K562 (cell line): Measurements from ENCODE around the gene ZNF529. TPM values are rescaled to one million over a fixed set of nuclear protein-coding genes. Genes with fewer than 3 reads are reported as not detected.

Experiments used
- ATAC-seq: fragments of 200-7000 bp; cut with Tn5 transposase; 3 replicates; pipeline ENCODE4 v1.9.1; 2020; ENCODE audit warnings: moderate library complexity
- BruUV-seq: library from RNA; stranded (reverse); fragments of 400-500 nt; replicated peaks from 2 replicates; lab custom pipeline; 2021; lab: Mats Ljungman, UMichigan
- CTCF ChIA-PET: fragments of 300-600 bp; formaldehyde crosslinking; extraction: SDS; loops from one replicate; lab custom pipeline; 2021; ENCODE audit warnings: low intra/inter-chr PET ratio; lab: Yijun Ruan, JAX
- POLR2A ChIA-PET: fragments of 300-600, 350-650 bp; sonication (Branson Sonifier 250); formaldehyde crosslinking; extraction: SDS; loops from one replicate; lab custom pipeline; 2021; ENCODE audit warnings: antibody characterized with exemption, inconsistent platforms; lab: Yijun Ruan, JAX
- DNase-seq, 4 experiments: peaks; one replicate each; pipeline versions ENCODE4 v3.0.0 to v3.0.0-alpha.2; 2011 to 2018; ENCODE audit warnings: low spot score in 3 of 4, mixed read lengths in 3 of 4; ENCODE audit errors: extremely low read depth in 1 of 4
- FAIRE-seq: peaks from 2 replicates; lab custom pipeline; 2011; peaks lifted over from hg19 to GRCh38; lab: Jason Lieb, UNC
- H2AFZ ChIP-seq: 2 replicates; pipeline ENCODE4 v1.6.0; 2011; ENCODE audit warnings: low read depth, low read length, control low read depth, inconsistent platforms
- H3K27ac ChIP-seq: fragments of 200-600 bp; 3 replicates; pipeline ENCODE4 v1.8.0; 2011; ENCODE audit warnings: low read depth, mild to moderate bottlenecking, control low read depth, inconsistent platforms, low read length, moderate library complexity, mixed read lengths; ENCODE audit errors: extremely low read depth
- H3K27me3 ChIP-seq, 2 experiments: fragments of 300-600 bp in 1 of 2; 2 replicates in 1 of 2; 3 replicates in 1 of 2; pipeline versions ENCODE4 v1.6.0 to v1.8.0; 2011; ENCODE audit warnings: inconsistent platforms in 2 of 2, low read length in 2 of 2, mild to moderate bottlenecking in 1 of 2, mixed read lengths in 1 of 2, moderate library complexity in 1 of 2; ENCODE audit not compliant: control insufficient read depth in 2 of 2, insufficient read depth in 2 of 2
- H3K36me3 ChIP-seq: fragments of 300-600 bp; 3 replicates; pipeline ENCODE4 v1.8.0; 2011; ENCODE audit warnings: mild to moderate bottlenecking, low read length, inconsistent platforms; ENCODE audit not compliant: control insufficient read depth, insufficient read depth
- H3K4me1 ChIP-seq, 2 experiments: fragments of 200-600 bp in 1 of 2; replicated peaks in 1 of 2; 2 replicates in 1 of 2; 3 replicates in 1 of 2; pipeline versions ENCODE4 v1.5.1 to v1.8.0; 2011; ENCODE audit warnings: inconsistent platforms in 2 of 2, low read length in 2 of 2, mild to moderate bottlenecking in 1 of 2, mixed read lengths in 1 of 2, moderate library complexity in 1 of 2; ENCODE audit not compliant: control insufficient read depth in 2 of 2, insufficient read depth in 2 of 2
- H3K4me2 ChIP-seq: 2 replicates; pipeline ENCODE4 v1.6.1; 2011; ENCODE audit warnings: low read length, control low read depth, inconsistent platforms, mixed read lengths; ENCODE audit not compliant: insufficient read depth
- H3K4me3 ChIP-seq: fragments of 200-600 bp; sonication (generic), shearing (Covaris generic); 2 replicates; pipeline ENCODE4 v1.5.1; 2016; ENCODE audit warnings: control low read depth, inconsistent platforms
- H3K79me2 ChIP-seq: fragments of 200-600 bp; 3 replicates; pipeline ENCODE4 v1.8.0; 2011; ENCODE audit warnings: low read length, inconsistent platforms; ENCODE audit not compliant: control insufficient read depth, insufficient read depth
- H3K9ac ChIP-seq, 2 experiments: 2 replicates each; pipeline versions ENCODE4 v1.6.0 to v1.6.1; 2011; ENCODE audit warnings: low read depth in 2 of 2, low read length in 2 of 2, control low read depth in 1 of 2, inconsistent platforms in 1 of 2, mild to moderate bottlenecking in 1 of 2, mixed read lengths in 1 of 2; ENCODE audit not compliant: insufficient read depth in 1 of 2
- H3K9me1 ChIP-seq: one replicate; pipeline ENCODE4 v1.6.0; 2011; ENCODE audit warnings: inconsistent platforms, mild to moderate bottlenecking, low read length, moderate library complexity; ENCODE audit not compliant: control insufficient read depth, insufficient read depth
- H3K9me3 ChIP-seq: replicated peaks from 2 replicates; pipeline ENCODE4 v1.5.1; 2011; ENCODE audit warnings: low read depth, low read length, inconsistent platforms; ENCODE audit not compliant: control insufficient read depth, insufficient read depth
- H4K20me1 ChIP-seq: replicated peaks from 2 replicates; pipeline ENCODE4 v1.6.1; 2011; ENCODE audit warnings: low read length, inconsistent platforms, mixed read lengths; ENCODE audit not compliant: control insufficient read depth, insufficient read depth
- E2F6 ChIP-seq, 2 experiments: IDR thresholded peaks; 2 replicates each; pipeline ENCODE4 v1.6.1; 2011; ENCODE audit warnings: borderline replicate concordance in 1 of 2, control low read depth in 1 of 2, low read depth in 1 of 2, low read length in 1 of 2, mild to moderate bottlenecking in 1 of 2, mixed read lengths in 1 of 2, moderate library complexity in 1 of 2; ENCODE audit not compliant: insufficient read depth in 1 of 2, insufficient read length in 1 of 2, poor library complexity in 1 of 2, severe bottlenecking in 1 of 2; ENCODE audit errors: extremely low read depth in 1 of 2
- GATAD2B ChIP-seq: fragments of 450-650 bp; IDR thresholded peaks from 2 replicates; pipeline ENCODE4 v1.6.1; 2017; ENCODE audit warnings: mild to moderate bottlenecking, borderline replicate concordance
- HMBOX1 ChIP-seq: sonication (generic); IDR thresholded peaks from 2 replicates; pipeline ENCODE4 v1.6.1; 2016
- JUND ChIP-seq, 2 experiments: IDR thresholded peaks; 2 replicates in 1 of 2; 3 replicates in 1 of 2; pipeline ENCODE4 v1.6.1; 2011; ENCODE audit warnings: borderline replicate concordance in 2 of 2, low read depth in 2 of 2, low read length in 2 of 2, improper control_type of control experiment in 1 of 2, missing biosample characterization in 1 of 2, missing genetic modification characterization in 1 of 2, missing genetic modification reagents in 1 of 2
- KAT7 ChIP-seq: sonication (generic); formaldehyde crosslinking; IDR thresholded peaks from 2 replicates; pipeline ENCODE4 v1.8.0; 2022; ENCODE audit warnings: missing genetic modification reagents, mild to moderate bottlenecking, borderline replicate concordance
- KAT8 ChIP-seq: fragments of 450-650 bp; IDR thresholded peaks from 2 replicates; pipeline ENCODE4 v1.6.1; 2016; ENCODE audit warnings: low read depth, mild to moderate bottlenecking
- KDM5B ChIP-seq: fragments of 200-600 bp; sonication (generic); IDR thresholded peaks from 2 replicates; pipeline ENCODE4 v1.6.1; 2012; ENCODE audit warnings: low read depth, mild to moderate bottlenecking, moderate library complexity, low read length, control low read depth, inconsistent platforms; ENCODE audit not compliant: insufficient replicate concordance
- MCM5 ChIP-seq: fragments of 450-650 bp; IDR thresholded peaks from 2 replicates; pipeline ENCODE4 v1.6.1; 2016; ENCODE audit warnings: low read depth
- MYC ChIP-seq, 2 experiments: fragments of 250-450 bp in 1 of 2; sonication (Bioruptor Pico) in 1 of 2; IDR thresholded peaks; 2 replicates each; pipeline versions ENCODE4 v1.5.1 to v1.6.1; 2012 to 2021; ENCODE audit warnings: low read depth in 2 of 2, borderline replicate concordance in 1 of 2, improper control_type of control experiment in 1 of 2, low read length in 1 of 2, mild to moderate bottlenecking in 1 of 2, moderate library complexity in 1 of 2
- SIRT6 ChIP-seq: IDR thresholded peaks from one replicate; pipeline ENCODE4 v1.6.1; 2012; ENCODE audit warnings: low read depth, mild to moderate bottlenecking, control low read depth, inconsistent platforms, low read length, moderate library complexity
- SP1 ChIP-seq: sonication (generic); formaldehyde crosslinking; IDR thresholded peaks from 2 replicates; pipeline ENCODE4 v1.8.1; 2022; ENCODE audit warnings: mild to moderate bottlenecking, missing genetic modification reagents
- SRSF9 ChIP-seq: fragments of 200-400 bp; formaldehyde crosslinking; IDR thresholded peaks from 2 replicates; pipeline ENCODE4 v1.6.1; 2017; ENCODE audit warnings: low read depth, low read length, borderline replicate concordance
- SUPT5H ChIP-seq: fragments of 450-650 bp; IDR thresholded peaks from 2 replicates; pipeline ENCODE4 v1.6.1; 2016
- THRB ChIP-seq: fragments of 450-650 bp; formaldehyde crosslinking; conservative IDR thresholded peaks from 2 replicates; pipeline ENCODE4 v1.4.0; 2022; ENCODE audit warnings: mild to moderate bottlenecking, missing genetic modification characterization
- ZNF274 ChIP-seq: IDR thresholded peaks from 2 replicates; pipeline ENCODE4 v1.6.1; 2011; ENCODE audit warnings: low read depth, mild to moderate bottlenecking, low read length, moderate library complexity, borderline replicate concordance
- ZNF347 ChIP-seq: fragments of 450-650 bp; formaldehyde crosslinking; IDR thresholded peaks from 2 replicates; pipeline ENCODE4 v1.4.0; 2020; ENCODE audit warnings: low read depth, mild to moderate bottlenecking, moderate library complexity
- WGBS: fragments of 100-300 bp; shearing (Covaris generic); methylation state at CpG from one replicate; pipeline ENCODE4 v1.1.6; 2016; ENCODE audit warnings: low coverage, mixed read lengths; ENCODE audit not compliant: insufficient coverage; ENCODE audit errors: missing lambda C conversion rate; 5-methylcytosine and 5-hydroxymethylcytosine counted together
- in situ Hi-C: fragments of 300-500 bp; cut with MboI; formaldehyde crosslinking; loops from 4 replicates; pipeline ENCODE4 v1.15.0; 2018; ENCODE audit warnings: inconsistent platforms, mixed read lengths
- intact Hi-C: fragments of 100-400 bp; cut with micrococcal nuclease; formaldehyde crosslinking; loops from 2 replicates; pipeline ENCODE4 v1.14.2; 2022
- polyA plus RNA-seq, 8 experiments: library from polyadenylated mRNA; depleted of rRNA in 4 of 8; stranded (reverse) in 5 of 8; unstranded in 3 of 8; fragments of >200 nt; fragmentation: Nextera tagmentation in 2 of 8; fragmentation: Illumina TruSeq in 1 of 8; extraction: Ambion mirVana in 2 of 8; extraction: Trizol in 1 of 8; gene quantifications; 2 replicates each; pipeline versions ENCODE4 v1.2.1 to v1.2.3, GENCODE V29; 2011 to 2014; ENCODE audit warnings: inconsistent platforms in 1 of 8, missing spikeins in 1 of 8
- total RNA-seq, 7 experiments: library from RNA; depleted of rRNA in 6 of 7; stranded (reverse); fragments of >200 nt in 6 of 7; fragmentation: Illumina TruSeq in 2 of 7; extraction: Trizol in 2 of 7; gene quantifications; 2 replicates each; pipeline versions ENCODE4 v1.2.1 to v1.2.3, GENCODE V29; 2011 to 2021; ENCODE audit warnings: low replicate concordance in 1 of 7

The ZNF529 gene
- total and polyA plus RNA-seq, 9 of the 15 experiments (the other 6 are each of a cell fraction or from before 2014, with no cell fraction given): 2.4 to 12.6 (median 6.3) TPM

DNA sequence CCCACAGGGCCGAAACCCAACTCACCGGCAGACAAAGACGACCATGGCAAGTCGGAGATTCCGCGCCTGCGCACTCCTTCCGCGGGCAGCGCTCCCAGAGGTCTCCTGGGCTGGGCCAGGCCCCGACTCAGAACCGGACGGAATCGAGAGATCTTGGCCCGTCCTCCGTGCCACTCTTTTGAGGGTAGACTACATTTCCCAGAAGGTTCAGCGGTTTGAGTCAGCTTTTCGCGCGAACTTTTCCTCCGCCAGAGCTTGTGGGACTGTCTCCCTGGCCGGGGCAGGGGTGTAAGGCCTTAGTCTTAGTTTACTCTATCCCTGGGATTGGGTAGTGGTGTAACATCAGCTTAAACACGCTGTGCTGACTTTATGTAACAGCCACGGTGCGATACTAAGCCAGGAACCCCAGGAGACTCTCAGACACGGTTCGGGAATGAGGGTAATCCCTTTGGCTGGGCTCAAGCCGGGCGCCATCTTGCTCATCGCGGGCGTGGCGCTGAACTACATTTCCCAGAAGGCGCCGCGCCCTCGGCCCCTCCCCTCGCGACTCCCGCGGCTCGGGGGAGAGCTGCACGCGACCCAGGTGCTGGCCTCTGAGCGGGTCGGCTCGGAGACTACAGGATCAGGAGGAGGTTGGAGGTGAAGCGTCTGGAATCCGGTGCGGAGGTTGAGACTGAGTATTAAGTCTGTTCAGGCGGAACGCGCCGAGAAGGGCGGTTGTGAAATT is 44.7 kb downstream of the ZNF529 start, which contains the start of gene ZNF260:
ZNF260 (minus strand) TSS at position 78 of the 727 bp plus-strand sequence. CDS start 13,033 bp downstream, outside the sequence.
- H3K27me3 ChIP-seq: no peaks in the 10 kb centered on the region
- peak within 1 kb of the TSS; percentile 99 for H3K27ac ChIP-seq
- peak within 1 kb of the TSS; percentile 100 for H2AFZ ChIP-seq
- intact Hi-C loops: loop anchor here (1.0 kb wide), 1 partner anchor 45 kb away; the partner anchor contains the start of gene ZNF529
- peak within 1 kb of the TSS; percentile 94 to 97 for H3K9ac ChIP-seq
- WGBS: under 1% methylated on average over 49 of the region's 55 CpGs
- ChIA-PET CTCF (no interaction called here), POLR2A (interaction anchor here (0.9 to 2.3 kb wide), 8 partner anchors 12 to 244 kb away, joined by 3 to 10 read pairs (median 4); partner anchors contain the start of genes ZNF529, ZNF566 and ZNF850)
- peak within 1 kb of the TSS; percentile 99 for H3K4me2 ChIP-seq
- peak; percentile 89 to 94 (median 92) for DNase-seq
- H3K9me1 ChIP-seq: no peaks in the 10 kb centered on the region
- peaks cover 3 to 4% of the 10 kb centered on the region in 2 experiments; a peak in 3 of 5 replicates for H3K4me1 ChIP-seq
- peaks cover 9% of the 10 kb centered on the region; the same call in 2 of the 3 replicates for H3K36me3 ChIP-seq
- H4K20me1 ChIP-seq: no peaks in the 10 kb centered on the region
- no TSS peak for BruUV-seq
- peaks cover 29% of the 10 kb centered on the region for H3K79me2 ChIP-seq
- peak; percentile 93 for FAIRE-seq
- ATAC-seq: peak; percentile 96
- peak within 1 kb of the TSS; percentile 72 for H3K4me3 ChIP-seq
- in situ Hi-C loops: no loop called here
- no peaks in the 10 kb centered on the region; the same call in 1 of the 2 replicates for H3K9me3 ChIP-seq
- no peak for TF ChIP-seq SRSF9
- no peak for TF ChIP-seq ZNF274
- no peak for TF ChIP-seq KAT8
- TF ChIP-seq MYC (IDR thresholded peaks at IDR 0.05; ENCODE audit: low read depth, low read length): peak; percentile 73
- TF ChIP-seq MYC (CRISPR knock-in tag; IDR thresholded peaks at IDR 0.05; ENCODE audit: borderline replicate concordance, low read depth): no peak
- TF ChIP-seq ZNF347 (CRISPR knock-in tag): no peak
- no peak for TF ChIP-seq HMBOX1
- peak; percentile 65 to 88 for TF ChIP-seq E2F6 (IDR thresholded peaks at IDR 0.05; ENCODE audit: borderline replicate concordance in 1 of 2, extremely low read depth in 1 of 2, insufficient read depth in 1 of 2, insufficient read length in 1 of 2, low read depth in 1 of 2, low read length in 1 of 2, poor library complexity in 1 of 2, severe bottlenecking in 1 of 2)
- no peak; the same call in 1 of the 2 replicates for TF ChIP-seq KAT7 (CRISPR knock-in tag)
- no peak for TF ChIP-seq GATAD2B
- no peak for TF ChIP-seq SIRT6
- 0 out of 2 replicates have a peak, but pooled peaks have one; percentile 5 for TF ChIP-seq JUND (IDR thresholded peaks at IDR 0.05; ENCODE audit: borderline replicate concordance, low read depth, low read length)
- TF ChIP-seq JUND (tag; IDR thresholded peaks at IDR 0.05; ENCODE audit: borderline replicate concordance, low read depth, low read length): peak; percentile 45; the same call in 2 of the 3 replicates
- peak; percentile 79 for TF ChIP-seq KDM5B
- no peak for TF ChIP-seq THRB (CRISPR knock-in tag)
- peak; percentile 66 for TF ChIP-seq SP1 (CRISPR knock-in tag)
- peak; percentile 77 for TF ChIP-seq SUPT5H
- TF ChIP-seq MCM5: no peak
